ENCODE measurements around the gene UPF3B.
"Not testable (repeated sequence)": the region's sequence is repeated elsewhere in the genome, so short reads cannot be mapped to it uniquely, and the experiment has no call there.

The UPF3B gene, protein sequence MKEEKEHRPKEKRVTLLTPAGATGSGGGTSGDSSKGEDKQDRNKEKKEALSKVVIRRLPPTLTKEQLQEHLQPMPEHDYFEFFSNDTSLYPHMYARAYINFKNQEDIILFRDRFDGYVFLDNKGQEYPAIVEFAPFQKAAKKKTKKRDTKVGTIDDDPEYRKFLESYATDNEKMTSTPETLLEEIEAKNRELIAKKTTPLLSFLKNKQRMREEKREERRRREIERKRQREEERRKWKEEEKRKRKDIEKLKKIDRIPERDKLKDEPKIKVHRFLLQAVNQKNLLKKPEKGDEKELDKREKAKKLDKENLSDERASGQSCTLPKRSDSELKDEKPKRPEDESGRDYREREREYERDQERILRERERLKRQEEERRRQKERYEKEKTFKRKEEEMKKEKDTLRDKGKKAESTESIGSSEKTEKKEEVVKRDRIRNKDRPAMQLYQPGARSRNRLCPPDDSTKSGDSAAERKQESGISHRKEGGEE

DNA sequence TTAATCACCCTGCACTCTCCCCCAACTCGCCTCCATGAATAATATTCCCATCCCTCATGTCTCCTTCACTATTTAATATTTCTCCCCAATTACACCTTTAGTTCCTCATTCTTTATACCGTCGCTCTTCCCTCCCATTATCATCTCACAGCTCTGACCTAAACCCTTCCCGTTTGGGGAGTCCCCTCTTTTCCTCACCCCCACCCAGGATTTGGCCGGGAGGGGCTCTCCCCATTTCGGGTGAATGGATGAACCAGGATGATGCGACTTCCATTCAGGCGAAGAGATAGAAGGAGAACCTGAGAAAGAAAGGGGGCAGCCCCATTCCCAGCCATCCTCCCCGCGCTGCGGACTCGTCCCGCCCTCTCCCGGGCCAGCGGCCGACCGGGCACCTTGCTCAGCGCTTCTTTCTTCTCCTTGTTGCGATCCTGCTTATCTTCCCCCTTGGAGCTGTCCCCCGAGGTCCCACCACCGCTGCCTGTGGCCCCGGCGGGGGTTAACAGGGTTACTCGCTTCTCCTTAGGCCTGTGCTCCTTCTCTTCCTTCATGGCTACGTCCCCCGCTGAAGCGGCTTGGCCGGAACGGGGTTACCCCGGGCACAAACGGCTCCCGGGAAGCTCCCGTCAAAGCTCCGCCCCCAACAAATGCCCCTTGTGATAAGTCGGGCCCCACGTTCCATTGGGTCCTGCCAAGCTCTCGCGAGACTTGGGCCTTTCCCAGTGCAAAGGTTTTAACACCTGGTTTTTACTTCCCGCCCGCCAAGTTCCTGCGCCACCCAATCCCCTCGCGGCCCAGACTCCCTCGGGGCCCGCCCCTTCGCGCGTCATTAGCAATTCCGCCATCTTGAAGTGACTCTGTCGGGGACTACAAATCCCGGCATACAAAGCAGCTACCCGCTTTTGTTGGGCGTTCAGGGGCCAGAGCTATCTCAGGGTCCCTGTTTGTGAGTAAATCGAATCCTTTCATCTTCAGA lies at the start of gene UPF3B:
TSS of gene UPF3B (minus strand) at position 582 of the 972 bp plus-strand sequence. CDS start at position 547, 35 bp downstream.
- peak; percentile 32 for DNase-seq

DNA sequence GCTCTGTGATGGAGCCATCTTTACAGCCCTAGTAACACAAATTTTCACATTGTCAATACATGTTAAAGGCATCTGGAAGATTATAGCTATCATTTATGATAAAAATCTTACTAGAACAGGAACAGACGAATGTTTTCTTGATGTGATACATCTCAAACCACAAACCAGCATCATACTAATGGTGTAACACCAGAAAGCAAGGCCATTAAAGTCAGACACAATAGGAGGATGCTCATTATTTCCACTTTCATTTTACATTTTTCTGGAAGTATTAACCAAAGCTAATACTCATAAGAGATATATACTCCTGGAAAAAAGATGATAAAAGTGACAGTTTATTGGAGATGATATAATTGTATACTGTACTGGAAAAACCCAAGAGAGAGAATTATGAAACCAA lies 48.2 kb upstream of the UPF3B start:
- no peak for DNase-seq

DNA sequence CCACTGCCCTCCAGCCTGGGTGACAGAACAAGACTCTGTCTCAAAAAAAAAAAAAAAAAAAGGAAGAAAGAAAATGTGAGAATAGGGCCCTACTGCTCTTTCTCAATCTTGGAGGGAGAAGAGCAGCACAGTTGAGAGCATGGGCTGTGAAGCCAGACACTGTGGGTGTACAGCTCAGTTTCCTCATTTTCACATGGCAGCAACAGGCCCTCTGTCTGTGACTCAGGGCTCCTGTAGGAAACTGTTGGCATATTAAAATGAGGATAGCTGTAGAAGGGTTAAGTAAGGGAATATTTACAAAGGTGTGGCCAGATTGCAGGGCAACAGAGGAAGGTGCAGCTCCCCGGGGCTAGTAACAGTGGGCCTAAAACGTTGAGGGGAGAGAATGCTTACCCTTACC lies 46.4 kb upstream of the UPF3B start:
- no peak for DNase-seq

DNA sequence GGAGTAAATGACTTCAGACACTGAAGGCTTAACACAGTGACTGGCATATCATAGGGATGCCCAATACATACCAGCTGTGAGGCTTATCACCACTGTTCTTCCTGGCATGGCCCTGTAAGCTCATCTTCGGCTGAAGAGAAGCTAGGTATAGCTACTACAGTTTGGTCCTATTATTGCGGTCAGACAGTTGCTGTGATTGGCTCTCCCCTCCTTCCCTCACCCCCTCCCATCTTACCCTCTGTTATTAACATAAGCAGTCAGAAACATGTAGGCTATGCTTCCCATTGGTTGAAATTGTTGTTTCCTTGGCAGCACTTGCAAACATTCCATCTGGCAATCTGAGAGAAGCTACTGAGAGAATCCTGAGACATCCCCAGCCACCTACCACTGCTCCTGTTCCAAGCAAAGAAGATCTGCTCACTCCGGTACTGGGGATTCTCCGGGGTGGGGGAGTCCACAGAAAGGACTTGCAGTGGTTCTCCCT lies 43.1 kb upstream of the UPF3B start, which contains the start of gene AKAP14:
TSS of gene AKAP14 (plus strand) at position 51 of the 484 bp plus-strand sequence. CDS start 7,331 bp downstream, outside the sequence.
- no peak for DNase-seq

DNA sequence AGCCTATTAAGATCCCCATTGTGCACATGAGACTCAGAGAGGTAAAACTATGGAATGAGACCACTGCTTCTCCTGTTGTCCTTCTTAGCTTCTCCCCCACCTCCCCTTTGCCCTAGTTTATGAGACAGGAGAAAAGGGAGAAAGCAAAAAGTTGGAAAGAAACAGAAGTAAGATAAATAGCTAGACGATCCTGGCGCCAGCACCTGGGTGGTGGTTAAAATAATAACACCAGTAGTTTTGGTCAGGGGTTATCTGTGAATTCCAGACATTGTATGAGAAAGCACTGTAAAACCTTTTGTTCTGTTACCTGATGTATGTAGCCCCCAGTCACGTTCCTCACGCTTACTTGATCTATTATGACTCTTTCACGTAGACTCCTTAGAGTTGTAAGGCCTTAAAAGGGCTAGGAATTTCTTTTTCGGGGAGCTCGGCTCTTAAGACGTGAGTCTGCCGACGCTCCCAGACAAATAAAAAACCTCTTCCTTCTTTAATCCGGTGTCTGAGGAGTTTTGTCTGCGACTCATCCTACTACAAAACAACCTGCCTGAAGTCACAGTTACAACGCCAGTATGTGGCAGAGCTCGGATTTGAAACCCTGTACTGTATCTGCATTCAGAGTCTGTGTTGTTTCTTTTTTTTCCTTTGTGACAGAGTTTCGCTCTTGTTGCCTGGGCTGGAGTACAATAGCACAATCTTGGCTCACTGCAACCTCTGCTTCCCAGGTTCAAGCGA lies 39.4 kb upstream of the UPF3B start:
- not testable (repeated sequence) for DNase-seq

DNA sequence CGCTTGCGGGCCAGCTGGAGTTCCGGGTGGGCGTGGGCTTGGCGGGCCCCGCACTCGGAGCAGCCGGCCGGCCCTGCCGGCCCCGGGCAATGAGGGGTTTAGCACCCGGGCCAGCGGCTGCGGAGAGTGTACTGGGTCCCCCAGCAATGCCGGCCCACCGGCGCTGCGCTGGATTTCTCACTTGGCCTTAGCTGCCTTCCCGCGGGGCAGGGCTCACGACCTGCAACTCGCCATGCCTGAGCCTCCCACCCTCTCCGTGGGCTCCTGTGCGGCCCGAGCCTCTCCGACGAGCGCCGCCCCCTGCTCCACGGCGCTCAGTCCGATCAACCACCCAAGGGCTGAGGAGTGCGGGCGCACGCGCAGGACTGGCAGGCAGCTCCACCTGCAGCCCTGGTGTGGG lies 37.9 kb upstream of the UPF3B start:
- not testable (repeated sequence) for DNase-seq

DNA sequence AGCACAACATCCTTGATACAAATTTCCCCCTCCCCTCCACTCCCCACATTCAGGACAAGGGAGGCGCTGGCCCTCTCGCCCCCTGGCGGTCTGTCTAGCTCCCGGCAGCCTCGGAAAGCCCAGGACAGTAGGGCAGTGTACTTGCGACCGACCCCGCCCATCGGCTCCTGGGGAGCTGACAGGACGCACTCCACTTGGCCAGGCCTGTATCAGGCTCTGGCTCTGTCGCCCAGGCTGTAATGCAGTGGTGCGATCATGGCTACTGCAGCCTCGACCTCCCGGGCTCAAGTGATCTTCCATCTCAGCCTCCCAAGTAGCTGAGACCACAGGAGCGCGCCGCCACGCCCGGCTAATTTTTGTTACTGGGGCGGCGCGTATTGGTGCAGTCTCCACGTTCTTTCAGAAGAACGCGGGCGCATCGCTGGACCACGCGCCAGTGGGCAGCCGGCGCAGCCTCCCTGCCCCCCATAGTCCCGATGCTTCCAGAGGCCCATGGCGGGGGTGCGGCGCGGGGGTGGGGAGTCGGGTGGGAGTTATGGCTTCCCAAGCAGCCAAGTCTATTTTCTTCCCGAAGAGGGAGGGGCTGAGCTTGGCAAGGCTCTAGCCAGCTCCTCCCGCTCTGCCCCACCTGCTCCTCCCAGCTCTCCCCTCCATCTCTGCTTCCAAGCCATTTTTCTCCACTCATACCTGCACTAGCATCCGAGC lies 35.1 kb upstream of the UPF3B start:
- no peak for DNase-seq

DNA sequence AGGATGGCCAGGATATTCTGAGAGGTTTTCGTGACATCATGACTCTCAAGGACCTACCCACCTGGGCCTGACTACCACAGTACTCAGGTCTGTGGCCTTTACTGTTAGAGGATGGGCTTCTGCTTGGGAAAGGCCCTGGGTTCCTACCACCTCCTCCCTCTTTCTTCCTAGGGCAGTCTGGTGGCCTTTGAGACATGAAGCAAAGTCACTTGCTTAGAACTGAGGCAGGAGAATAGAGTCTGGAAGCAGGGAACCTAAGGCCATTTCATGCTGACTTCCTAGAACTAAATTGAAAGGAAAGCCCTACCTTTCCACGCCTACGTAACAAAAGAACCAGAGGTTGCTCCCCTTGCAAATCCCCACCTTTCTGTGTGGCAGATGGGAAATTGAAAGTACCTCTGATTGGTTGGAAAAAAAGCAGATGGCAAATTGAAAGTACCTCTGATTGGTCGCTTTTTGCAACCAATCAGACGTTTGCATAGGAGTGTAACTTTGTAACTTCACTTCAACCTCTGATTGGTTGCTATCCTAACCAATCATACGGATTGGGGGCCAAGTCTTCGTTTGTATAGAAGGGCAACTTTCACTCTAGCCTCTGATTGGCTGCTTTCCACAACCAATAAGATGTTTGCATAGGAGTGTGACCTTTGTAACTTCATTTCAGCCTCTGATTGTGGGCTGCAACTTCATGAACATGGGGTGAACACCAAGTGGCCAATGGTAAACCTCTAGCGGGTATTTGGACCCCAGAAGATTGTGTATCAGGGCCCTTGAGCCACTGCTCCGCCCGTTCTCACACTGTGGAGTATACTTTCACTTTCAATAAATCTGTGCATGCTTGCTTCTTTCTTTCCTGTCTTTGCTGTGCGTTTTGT lies 33.0 kb upstream of the UPF3B start:
- DNase-seq, result no peak

DNA sequence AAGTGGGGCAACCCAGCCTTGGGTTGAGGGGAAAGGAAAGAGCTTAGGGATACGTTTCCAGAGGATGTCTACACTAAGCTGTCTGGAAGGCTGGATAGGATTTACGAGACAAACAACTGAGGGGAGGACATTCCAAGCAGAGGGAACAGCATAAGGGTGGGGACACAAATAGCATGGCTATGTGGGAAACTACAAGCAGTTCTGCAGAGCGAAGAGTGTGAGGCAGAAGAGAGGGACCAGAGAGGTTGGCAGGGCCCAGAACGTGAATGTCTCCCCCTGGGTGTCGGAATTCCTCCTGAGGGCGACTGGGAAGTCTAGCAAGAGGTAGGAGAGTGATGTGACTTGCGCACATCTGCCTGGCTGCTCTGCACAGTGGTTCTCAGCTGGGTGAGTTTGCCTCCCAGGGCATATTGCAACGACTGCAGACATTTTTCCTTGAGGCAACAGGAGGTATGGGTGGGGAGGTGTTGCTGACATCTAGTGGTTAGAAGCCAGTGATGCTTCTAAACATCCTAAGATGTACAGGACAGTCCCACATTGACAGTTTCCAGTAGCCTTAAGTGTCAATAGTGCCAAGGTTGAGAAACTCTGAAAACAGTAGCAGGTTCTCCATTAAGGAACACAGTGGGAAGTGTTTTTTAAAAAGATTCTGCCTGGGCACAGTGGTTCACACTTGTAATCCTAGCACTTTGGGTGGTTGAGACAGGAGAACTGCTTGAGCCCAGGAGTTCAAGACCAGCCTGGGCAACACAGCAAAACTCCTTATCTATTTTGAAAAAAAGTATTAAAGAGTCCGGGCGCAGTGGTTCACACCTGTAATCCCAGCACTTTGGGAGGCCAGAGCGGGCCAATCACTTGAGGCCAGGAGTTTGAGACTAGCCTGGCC lies 28.0 kb upstream of the UPF3B start:
- DNase-seq, result peak; percentile 53

DNA sequence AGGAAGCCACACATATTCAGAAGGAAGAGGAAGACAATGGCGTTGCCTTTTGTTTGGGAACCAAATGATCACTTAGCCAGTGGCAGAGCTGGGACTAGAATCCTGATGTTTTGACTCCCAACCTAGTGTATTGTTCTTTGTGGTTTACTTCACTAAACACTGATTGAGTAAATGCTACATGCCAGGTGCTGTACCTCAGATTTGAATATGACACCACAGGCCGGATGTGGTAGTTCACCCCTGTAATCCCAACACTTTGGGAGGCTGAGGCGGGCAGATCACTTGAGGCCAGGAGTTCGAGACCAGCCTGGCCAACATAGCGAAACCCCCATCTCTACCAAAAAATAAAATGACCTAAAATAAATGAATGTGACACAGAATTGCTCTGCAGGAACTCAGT lies 27.3 kb upstream of the UPF3B start:
- no peak for DNase-seq

DNA sequence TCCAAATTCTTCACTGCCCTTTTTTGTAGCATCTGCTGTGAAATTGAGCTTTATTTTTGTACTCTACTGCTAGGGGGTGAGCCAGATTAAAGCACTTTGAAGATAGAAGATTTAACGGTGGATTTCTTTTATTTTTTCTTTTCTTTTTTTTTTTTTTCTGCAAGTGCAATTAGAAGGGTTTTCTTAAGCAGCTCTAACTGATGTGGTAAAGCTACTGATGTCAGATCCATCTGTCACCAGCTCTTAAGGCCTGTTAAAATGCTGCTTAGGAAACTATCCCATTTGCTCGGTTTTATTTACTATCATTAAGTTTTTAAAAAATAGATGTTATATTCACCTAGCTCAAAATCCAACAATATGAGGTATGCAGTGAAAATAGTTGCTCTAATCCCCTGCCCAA lies 26.0 kb upstream of the UPF3B start:
- no peak for DNase-seq

DNA sequence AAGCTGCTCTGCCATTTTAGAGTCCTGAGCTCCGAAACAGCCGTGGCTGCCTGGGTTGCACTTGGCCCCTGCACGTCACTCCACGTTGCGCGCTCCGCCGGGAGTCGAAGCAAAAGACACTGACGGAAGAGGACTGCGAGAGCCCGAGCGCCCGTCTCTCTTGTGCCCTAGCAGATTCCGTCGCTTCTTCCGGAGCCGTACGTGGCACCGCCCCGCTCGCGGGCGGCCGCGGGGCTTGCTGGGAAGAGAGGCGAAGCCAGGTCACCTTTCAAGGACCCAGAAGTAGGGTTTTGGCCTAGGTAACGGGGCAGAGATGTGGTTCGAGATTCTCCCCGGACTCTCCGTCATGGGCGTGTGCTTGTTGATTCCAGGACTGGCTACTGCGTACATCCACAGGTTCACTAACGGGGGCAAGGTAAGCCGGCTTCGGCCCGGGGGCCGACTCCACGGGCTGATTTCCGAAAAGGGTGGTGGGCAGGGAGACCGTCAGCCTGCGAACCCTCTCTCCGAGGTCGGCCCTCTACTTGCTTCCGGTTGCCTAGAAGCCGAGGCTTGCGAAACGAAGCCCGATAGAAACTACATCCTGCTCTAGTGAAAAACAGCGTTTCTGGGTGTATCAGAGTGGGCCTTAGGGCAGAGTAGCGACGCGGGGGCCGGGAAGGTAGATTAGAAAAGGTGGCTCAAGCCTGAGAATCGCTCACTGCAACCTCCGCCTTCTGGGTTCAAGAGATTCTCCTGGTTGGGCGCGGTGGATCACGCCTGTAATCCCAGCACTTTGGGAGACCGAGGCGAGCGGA lies 19.0 kb upstream of the UPF3B start, which contains the start of the genes NDUFA1 and RNF113A:
TSS of gene NDUFA1 (plus strand) at position 234 of the 797 bp plus-strand sequence. CDS start at position 314, 80 bp downstream.
TSS of gene RNF113A (minus strand) at position 135 of the 797 bp plus-strand sequence. CDS start at position 15, 120 bp downstream.
- no peak for DNase-seq

DNA sequence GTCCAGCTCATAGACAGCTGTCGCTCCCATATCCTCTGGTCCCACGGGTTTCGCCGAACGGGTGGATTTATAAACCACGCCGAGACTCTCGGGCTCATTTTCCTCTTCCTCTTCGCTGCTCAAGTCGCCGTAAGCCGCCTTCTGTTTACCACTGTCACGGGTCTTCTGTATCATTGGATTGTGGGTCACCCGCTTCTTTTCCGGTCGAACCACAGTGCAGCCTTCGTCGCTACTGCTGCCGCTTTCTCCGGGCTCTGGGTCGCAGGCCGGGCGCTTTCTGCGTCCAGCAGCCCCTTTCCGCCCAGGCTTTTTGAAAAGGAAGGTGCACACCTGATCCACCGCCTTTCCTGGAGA lies 18.5 kb upstream of the UPF3B start:
- no peak for DNase-seq

DNA sequence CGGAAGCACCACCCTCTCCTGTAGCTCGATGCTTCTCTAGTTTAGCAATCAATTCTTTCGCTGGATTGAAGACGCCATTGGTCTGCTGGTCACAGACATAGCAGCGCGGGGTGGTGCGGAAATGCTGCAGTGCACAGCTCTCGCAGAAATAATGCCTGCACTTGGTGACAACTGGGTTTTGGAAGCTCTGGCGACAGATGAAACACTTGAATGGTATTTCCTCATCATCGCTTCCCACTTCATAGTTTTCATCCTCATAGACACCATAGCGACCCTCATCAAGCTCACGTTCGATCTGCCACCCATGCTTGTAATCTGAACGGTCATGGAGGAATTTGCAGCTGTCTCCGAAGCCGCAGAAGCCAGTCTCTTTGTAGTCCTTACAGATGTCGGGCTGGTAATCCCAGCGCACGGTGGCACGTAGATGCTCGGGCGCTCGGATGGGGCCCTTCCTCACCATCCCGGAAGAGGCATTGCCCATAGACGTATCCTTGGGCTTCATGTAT lies 17.9 kb upstream of the UPF3B start:
- DNase-seq, result no peak

DNA sequence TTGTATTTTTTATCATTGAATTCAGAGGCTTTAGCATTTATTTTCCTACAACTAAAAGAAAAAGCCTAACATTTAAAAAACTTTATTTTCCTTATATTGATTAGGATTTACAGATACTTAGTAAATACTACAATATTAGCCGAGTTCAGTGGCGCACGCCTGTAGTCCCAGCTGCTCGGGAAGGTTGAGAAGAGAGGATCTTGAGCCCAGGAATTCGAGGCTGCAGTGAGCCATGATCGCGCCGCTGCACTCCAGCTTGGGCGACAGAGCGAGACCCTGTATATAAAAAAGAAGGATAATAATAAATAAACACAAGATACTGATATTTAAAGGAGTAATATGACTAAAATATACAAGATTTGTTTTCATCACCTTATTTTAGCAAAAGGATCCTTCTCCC lies 681 bp upstream of the UPF3B start:
- DNase-seq, result no peak

DNA sequence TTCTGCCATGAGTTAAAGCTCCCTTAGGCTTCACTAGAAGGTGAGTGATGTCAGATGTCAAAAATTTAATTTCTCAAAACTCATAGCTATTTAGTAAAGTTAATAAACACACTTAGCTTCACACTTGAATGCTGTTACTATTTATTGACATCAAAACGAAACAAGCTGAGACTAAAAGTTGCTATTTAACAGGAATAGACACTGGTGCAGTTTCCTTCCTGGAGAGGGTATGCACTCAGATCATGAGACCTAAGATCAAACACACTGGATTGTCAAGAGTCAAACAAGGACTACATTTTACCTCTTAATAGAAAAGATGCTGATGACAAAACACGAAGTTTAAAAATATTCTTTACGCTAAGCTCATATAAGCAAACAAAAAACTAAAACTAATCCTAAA lies 18.9 kb downstream of the UPF3B start:
- DNase-seq, result no peak

DNA sequence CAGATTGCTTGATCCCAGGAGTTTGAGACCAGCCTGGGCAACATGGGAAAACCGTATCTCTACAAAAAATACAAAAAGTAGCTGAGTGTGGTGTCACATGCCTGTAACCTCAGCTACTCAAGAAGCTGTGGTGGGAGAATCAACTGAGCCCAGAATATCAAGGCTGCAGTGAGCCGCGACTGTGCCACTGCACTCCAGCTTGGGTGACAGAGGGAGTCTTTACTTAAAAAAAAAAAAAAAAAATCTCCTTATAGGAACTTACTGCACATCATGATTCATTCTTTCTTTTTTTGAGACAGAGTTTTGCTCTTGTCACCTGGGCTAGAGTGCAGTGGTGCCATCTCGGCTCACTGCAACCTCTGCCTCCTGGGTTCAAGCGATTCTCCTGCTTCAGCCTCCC lies 24.3 kb downstream of the UPF3B start:
- DNase-seq, result no peak

DNA sequence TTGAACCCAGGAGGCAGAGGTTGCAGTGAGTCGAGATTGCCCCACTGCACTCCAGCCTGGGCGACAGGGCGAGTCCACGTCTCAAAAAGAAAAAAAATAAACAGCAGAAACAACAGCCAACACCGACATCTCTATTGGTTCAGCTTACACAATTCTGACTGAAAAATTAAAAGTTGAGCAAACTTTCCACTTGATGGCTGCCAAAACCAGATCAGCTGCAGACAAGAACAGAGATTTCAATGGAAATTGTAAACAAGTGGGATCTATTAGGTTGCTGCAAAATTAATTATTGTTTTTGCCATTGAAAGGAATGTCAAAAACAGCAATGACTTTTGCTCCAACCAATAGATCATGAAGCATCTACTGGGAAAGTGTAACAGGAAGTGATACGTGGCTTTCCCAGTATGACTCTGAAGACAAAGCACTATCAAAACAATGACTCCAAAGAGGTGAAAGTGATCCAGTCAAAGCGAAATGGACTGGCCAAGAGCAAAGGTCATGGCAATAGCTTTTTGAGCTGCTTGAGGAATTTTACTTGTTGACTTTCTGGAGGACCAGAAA lies 26.3 kb downstream of the UPF3B start:
- DNase-seq, result no peak

Data from 8988T (cell line).